Cortex of kidney (tissue), 1 donor: ENCODE measurements around the gene KCNAB2.

ENCODE experiments used
- DNase-seq: peaks from one replicate; lab custom pipeline; 2025; lab: John Stamatoyannopoulos, UW

Gene KCNAB2

GRCh38 chr1:6129313-6129712, 83.6 kb downstream of the KCNAB2 start:
- no peak for DNase-seq

- no peak for DNase-seq
Observed at GRCh38 chr1:6130036-6130435, 84.3 kb downstream of the KCNAB2 start.

GRCh38 chr1:6130596-6130995, 84.9 kb downstream of the KCNAB2 start:
- DNase-seq: no peak

DNA sequence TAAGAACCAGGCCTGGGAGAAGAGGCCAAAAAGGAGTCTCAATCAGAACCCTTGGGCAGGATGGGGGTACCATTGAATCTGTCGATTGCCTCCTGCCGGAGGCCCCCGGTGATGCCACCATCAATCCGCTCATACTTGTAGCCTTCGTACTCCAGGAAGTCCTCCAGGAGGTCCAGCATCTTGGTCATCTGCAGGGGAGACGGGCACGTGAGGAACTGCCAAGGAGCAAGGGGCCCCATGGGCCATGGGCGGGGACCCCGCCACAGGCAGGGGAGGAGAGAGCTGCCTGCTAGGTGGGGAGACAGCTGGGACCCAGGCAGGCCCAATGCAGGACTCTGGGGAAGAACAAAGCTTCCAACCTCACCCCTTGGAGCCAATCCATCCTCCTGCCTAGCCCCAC, 85.9 kb downstream of the KCNAB2 start:
- DNase-seq: no peak

DNA sequence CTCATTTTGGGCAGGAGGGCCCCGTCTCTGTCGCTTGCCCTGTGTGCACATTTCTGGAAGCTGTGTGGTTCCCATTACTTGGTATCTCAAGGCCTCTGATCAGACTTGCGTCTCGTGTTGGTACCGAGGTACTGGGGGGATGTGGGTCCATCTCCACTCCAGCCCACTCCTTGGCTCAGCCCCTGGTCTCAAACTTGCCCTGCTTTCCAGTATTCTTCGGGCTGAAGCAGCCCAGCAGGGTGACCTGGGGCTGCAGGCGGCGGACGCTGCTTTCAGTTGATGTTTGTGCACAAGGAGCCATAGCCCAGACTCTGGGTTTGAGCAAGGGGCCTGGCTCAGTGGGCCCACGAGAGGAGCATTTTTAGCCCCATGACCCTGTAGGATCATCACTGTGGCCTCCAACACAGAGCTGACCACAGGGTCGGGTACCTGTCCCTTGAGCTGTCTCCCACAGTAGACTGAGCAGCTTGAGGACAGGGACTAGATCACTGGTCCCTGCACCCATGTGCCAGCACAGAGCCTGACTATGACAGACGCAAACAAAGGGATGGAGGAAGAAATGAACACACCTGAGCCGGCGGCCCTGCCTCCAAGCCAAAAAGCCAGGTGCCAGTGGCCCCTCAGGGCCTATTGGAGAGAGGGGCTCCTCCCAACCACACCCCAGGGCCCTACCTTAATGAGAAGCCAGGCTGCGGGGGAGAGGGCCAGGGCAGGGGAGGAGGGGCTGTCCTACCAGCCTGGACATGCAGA, 87.6 kb downstream of the KCNAB2 start:
- no peak for DNase-seq

DNA sequence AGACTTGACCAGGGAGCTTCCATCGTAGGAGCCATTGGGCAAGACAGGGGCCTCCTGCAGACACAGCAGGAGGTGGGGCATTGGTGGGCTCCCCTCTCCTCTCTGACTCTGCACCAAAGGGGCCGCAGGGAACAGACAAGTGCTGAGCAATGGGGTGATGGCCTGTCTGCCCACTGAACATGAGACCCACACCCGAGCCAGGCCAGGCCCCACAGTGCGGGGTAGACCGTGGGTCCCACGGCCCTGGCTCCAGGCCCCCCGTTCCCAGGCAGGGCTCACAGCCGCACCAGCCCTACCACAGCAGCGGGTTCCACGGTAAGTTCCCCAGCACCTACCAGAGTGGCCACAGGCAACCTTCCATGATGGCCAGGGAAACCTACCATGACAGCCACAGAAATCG, 88.5 kb downstream of the KCNAB2 start:
- no peak for DNase-seq

GRCh38 chr1:6134741-6135510, 89.2 kb downstream of the KCNAB2 start:
- DNase-seq: no peak

DNA sequence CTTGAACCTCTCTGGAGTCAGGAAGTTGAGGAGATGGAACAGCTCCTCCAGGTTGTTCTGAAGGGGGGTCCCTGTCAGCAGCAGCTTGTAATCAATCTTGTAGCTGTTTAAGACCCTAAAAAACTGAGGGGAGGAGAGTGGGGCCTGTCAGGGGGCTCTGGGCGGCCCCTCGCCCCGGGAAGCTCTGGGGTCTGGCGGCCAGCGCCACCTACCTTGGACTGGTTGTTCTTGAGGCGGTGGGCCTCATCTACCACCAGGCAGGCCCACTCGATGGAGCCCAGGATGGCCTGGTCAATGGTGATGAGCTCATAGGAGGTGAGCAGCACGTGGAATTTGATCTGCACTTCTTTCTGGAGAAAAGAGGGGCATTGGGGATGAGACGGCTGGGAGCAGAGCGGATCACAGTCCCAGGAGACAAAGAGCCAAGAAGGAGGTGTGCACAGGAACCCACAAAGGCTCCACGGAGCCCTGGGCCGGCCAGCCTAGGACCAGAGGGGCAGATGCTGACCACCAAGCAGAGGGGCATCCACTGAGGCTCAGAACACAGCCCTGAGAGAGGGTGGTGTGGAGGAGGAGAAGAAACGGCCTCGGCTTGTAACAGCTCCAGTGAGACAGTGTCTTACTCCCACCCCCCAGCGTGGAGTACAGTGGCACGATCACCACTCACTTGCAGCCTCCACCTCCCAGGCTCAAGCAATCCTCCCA, 91.0 kb downstream of the KCNAB2 start:
- no peak for DNase-seq

DNA sequence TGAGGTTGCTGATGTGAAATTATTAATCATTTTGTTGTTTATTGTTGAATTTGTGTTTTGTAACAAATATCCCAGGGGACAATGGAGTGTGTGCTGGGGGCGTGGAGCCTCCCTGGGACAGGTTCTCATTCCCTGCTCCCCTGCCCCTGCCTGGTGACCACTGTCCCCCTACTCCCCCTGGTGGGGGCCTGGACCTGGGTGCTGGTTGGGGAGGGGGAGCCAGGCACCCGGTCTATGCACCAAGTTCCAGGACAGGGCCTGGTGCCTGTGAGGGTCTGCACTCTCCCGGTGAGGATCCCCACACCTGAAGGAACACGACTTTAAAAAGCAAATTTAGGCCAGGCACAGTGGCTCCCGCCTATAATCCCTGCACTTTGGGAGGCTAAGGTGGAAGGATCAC, 92.1 kb downstream of the KCNAB2 start:
- DNase-seq: no peak

- DNase-seq: no peak
Observed at GRCh38 chr1:6140413-6140812, 94.7 kb downstream of the KCNAB2 start.

DNA sequence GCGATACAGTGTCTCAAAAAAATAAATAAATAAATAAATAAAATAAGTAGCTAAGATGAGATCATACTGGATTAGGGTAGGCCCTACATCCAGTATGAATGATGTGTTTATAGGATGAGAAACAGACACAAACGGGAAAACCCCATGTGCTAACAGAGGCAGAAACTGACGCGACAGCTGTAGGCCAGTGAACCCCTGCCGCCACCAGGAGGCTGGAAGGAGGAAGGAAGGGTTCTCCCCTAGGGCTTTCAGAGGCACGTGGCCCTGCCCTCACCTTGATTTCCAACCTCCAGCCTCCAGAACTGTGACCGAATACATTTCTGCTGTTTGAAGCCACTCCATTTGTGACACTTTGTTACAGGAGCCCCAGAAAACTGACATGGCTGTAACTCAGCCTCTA, 95.9 kb downstream of the KCNAB2 start:
- DNase-seq: no peak

DNA sequence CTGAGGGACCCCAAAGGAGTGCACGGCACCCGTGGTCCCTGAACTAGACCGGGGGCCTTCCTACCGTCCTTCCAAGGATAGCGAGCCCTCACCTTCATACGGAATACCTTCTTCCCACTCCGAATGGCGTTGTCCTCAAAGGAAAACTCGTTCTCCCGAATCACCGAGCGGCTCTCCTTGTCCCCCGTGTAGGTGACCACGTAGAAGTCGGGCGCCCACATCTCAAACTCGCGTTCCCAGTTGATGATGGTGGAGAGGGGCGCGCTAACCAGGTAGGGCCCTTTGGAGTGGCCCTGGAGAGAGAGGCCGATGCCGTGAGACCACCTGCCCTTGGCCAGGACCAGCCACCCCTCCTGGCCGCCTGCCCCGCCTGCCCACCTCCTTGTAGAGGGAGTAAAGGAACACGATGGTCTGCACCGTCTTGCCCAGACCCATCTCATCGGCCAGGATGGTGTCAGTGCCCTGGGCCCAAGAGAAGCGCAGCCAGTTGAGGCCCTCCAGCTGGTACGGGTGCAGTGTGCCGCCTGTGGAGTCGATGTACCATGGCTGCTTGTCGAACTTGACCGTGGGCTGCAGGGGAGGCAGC, 96.4 kb downstream of the KCNAB2 start:
- no peak for DNase-seq

DNA sequence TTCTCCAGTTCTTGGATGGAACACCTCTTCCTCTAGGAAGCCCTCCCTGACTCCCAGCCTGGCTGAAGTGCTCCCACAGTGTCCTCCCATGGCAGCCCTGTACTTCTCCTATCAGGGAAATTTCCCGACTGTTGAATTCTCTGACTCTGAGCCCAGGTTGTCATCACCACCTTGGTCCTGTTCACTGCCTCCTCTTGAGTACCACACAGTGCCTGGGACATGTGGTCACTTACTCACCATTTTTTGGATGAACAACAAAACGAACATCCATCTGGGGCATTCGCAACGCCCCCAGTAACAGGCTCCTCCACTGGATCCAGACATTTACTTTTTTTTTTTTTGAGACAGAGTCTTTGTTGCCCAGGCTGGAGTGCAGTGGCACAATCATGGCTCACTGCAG, 97.0 kb downstream of the KCNAB2 start:
- no peak for DNase-seq

- DNase-seq: no peak
Observed at GRCh38 chr1:6143395-6143794, 97.7 kb downstream of the KCNAB2 start.

DNA sequence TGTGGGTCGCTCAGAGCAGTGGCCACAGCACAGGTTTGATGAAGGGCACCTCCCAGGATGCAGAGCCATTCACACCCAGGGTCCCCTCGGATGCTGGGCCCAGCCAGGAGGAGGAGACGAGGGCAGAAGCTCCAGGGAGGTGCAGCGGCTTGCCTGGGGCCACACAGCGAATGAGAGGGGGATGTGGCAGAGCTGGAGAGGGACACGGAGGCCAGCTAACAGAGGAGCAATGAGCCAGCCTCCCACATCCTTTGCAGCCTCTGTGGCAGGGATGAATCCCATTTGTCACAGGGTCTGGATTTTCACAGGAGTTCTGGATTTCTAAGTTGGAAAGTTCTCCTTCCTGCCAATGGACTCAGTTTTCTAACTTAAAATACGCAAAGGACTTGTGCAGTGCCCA, 98.5 kb downstream of the KCNAB2 start:
- no peak for DNase-seq

DNA sequence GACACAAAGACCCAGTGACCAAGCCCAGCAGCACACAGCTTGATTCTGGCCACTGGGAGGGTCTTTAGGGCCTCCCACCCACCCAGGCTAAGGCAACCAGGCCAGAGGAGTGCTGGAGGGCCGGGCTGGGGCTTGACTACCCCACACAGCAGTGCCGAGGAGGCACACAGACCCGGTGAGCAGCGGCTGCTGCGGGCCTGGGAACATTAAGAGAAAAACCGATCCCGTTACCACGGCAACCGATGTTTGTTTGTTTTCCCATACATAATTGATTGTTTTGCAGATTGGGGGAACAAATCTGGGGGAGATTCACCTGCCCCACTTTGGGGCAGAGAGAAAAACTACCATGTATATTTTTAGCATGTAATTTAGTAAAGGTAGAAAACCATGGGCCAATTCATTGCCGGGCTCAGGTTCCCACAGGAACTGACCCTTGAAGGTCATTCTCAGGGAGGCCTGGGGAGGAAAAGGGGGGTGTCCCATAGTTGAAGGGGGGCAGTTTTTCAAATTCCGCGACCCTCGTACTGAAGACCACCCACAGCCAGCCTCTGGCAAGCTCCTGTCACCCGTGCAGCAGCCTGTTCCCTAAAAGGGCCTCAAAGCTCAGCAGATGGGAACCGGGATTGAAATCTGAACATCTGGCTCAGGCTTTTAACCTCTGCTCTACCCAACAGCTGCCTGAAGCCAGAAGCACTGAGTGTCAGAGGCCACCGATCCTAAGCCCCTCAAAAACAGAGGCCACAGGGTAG, 99.1 kb downstream of the KCNAB2 start:
- no peak for DNase-seq

DNA sequence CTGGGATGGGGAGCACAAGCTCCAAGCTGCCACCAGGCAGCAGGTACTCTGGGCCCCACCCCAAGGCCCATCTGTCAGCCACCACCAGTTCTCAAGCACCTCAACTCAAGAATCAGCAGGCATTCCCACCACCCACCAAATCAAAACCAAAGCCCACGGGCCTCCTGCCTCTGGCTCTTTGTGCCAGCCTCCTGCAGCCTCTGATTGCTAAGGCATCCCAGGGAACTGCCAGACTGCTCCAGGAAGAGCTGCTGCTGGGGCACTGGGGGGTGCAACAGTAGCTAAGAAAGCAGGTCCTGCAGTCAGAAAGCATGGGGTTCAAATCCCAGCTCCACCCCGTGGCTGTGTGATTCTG, 99.7 kb downstream of the KCNAB2 start:
- no peak for DNase-seq

GRCh38 chr1:6145864-6146410, 100.2 kb downstream of the KCNAB2 start:
- DNase-seq: no peak

- DNase-seq: no peak
Observed at GRCh38 chr1:6148497-6149241, 103.0 kb downstream of the KCNAB2 start.

- DNase-seq: no peak
Observed at GRCh38 chr1:6149597-6149996, 103.9 kb downstream of the KCNAB2 start.
